ENCODE results near the gene LTBR.

The LTBR gene

DNA sequence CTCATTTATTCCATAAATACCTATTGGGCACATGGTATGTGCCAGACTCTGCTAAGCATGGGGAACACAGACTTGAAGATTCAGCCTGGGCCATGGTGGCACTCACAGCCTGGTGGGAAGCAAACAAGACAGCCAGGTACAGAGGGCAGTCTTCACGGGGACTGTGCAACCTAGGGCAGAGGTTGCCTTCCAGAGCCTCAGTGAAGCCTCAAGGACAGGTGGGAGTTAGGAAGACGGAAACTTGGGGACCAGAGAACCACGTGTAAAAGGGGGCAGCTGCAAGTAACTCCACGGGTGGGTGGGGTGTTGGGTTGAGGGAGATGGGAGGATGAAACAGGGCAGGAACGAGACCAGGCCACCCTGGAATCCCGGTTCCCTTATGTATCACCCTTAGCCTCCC lies 980 bp upstream of the LTBR start:
- Histone ChIP-seq H3K9ac (ENCODE audit: low read depth in 1 of 2, low read length in 2 of 2) (peak overlapping the region in 1 of 2 donors; percentile 98), H3K27me3 (ENCODE audit: control insufficient read depth in 2 of 2, insufficient read depth in 2 of 2, low read length in 2 of 2) (no peaks in the 10 kb centered on the region), H3K4me1 (ENCODE audit: control insufficient read depth in 2 of 2, insufficient read depth in 2 of 2, low read length in 2 of 2) (peaks cover 25 to 35% of the 10 kb centered on the region in 2 donors), H3K36me3 (ENCODE audit: control insufficient read depth in 2 of 2, insufficient read depth in 2 of 2, low read length in 2 of 2) (peaks cover 14 to 17% of the 10 kb centered on the region in 2 donors), H3K9me3 (ENCODE audit: control insufficient read depth in 2 of 2, low read length in 2 of 2) (no peaks in the 10 kb centered on the region), H3K27ac (ENCODE audit: low read depth in 2 of 2, low read length in 2 of 2) (peak overlapping the region; percentile 95), H3K4me3 (ENCODE audit: low read length in 2 of 2) (no peak overlapping the region)

DNA sequence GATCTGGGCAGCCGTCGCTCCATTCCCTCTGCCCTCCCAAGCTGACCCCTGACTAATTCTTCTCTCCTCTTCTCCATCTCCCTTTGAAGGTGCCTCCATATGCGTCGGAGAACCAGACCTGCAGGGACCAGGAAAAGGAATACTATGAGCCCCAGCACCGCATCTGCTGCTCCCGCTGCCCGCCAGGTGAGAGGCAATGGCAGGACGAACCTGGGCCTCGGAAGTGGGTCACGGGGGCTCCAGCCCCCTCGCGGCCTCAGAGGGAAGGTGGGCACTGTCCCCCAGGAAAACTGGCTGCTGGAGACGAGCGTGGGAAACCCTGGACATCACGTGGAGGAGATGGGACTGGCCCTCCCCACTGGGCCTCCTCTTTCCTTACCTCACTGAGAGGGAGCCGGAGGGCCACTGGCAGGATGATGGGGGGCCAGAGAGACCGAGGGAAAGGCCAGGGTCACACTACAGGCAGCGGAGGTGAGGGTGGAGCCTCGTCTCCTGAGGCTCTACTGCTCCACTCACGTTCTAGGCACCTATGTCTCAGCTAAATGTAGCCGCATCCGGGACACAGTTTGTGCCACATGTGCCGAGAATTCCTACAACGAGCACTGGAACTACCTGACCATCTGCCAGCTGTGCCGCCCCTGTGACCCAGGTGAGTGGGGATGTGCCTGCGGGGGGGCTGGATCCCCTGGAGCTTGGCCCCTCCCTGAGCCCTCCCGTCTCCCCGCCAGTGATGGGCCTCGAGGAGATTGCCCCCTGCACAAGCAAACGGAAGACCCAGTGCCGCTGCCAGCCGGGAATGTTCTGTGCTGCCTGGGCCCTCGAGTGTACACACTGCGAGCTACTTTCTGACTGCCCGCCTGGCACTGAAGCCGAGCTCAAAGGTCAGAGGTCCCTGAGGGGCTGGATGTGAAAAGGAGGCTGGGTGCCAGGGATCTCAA lies 806 bp downstream of the LTBR start:
- H3K36me3 ChIP-seq (ENCODE audit: control insufficient read depth in 2 of 2, insufficient read depth in 2 of 2, low read length in 2 of 2): peaks cover 20 to 26% of the 10 kb centered on the region in 2 donors
- H3K27ac ChIP-seq (ENCODE audit: low read depth in 2 of 2, low read length in 2 of 2): peak overlapping the region; percentile 95
- H3K27me3 ChIP-seq (ENCODE audit: control insufficient read depth in 2 of 2, insufficient read depth in 2 of 2, low read length in 2 of 2): no peaks in the 10 kb centered on the region
- no peaks in the 10 kb centered on the region for H3K9me3 ChIP-seq (ENCODE audit: control insufficient read depth in 2 of 2, low read length in 2 of 2)
- H3K9ac ChIP-seq (ENCODE audit: low read depth in 1 of 2, low read length in 2 of 2): peak overlapping the region; percentile 93 to 98
- H3K4me1 ChIP-seq (ENCODE audit: control insufficient read depth in 2 of 2, insufficient read depth in 2 of 2, low read length in 2 of 2): peaks cover 21 to 34% of the 10 kb centered on the region in 2 donors
- peak overlapping the region; percentile 88 to 89 for H3K4me3 ChIP-seq (ENCODE audit: low read length in 2 of 2)

DNA sequence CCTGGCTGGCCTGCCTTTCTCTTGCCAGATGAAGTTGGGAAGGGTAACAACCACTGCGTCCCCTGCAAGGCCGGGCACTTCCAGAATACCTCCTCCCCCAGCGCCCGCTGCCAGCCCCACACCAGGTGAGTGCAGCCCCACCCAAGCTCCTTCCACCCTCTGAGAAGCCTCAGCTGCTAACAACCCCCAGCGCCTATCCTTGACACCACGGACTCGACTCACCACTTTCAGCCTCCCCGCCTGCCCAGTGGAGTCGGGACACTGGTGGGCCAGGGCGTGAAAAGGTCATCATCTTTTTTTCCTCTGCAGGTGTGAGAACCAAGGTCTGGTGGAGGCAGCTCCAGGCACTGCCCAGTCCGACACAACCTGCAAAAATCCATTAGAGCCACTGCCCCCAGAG lies 2.1 kb downstream of the LTBR start:
- H3K27me3 ChIP-seq (ENCODE audit: control insufficient read depth in 2 of 2, insufficient read depth in 2 of 2, low read length in 2 of 2): no peaks in the 10 kb centered on the region
- H3K9me3 ChIP-seq (ENCODE audit: control insufficient read depth in 2 of 2, low read length in 2 of 2): no peaks in the 10 kb centered on the region
- peaks cover 33 to 47% of the 10 kb centered on the region in 2 donors for H3K4me1 ChIP-seq (ENCODE audit: control insufficient read depth in 2 of 2, insufficient read depth in 2 of 2, low read length in 2 of 2)
- no peak overlapping the region for H3K9ac ChIP-seq (ENCODE audit: low read depth in 1 of 2, low read length in 2 of 2)
- peaks cover 26 to 27% of the 10 kb centered on the region in 2 donors for H3K36me3 ChIP-seq (ENCODE audit: control insufficient read depth in 2 of 2, insufficient read depth in 2 of 2, low read length in 2 of 2)
- no peak overlapping the region for H3K4me3 ChIP-seq (ENCODE audit: low read length in 2 of 2)
- no peak overlapping the region for H3K27ac ChIP-seq (ENCODE audit: low read depth in 2 of 2, low read length in 2 of 2)

DNA sequence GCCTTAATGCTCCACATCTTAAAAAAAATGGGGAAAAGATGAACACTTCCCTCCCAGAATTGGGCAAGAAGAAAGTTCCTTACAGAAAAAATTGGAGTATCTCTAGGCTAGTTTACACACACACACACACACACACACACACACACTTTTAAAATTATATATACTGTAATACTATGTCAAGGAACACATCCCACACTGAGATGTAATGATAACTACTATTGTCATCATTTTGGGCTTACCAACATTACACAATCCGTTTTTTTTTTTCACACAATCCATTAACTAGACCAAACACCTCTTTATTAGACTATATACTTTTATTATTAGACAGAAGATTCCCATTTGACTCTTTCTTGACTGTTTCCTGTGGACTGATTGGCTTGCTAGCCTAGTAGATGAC lies 2.5 kb downstream of the LTBR start:
- Histone ChIP-seq H3K4me3 (ENCODE audit: low read length in 2 of 2) (no peak overlapping the region), H3K4me1 (ENCODE audit: control insufficient read depth in 2 of 2, insufficient read depth in 2 of 2, low read length in 2 of 2) (peaks cover 37 to 51% of the 10 kb centered on the region in 2 donors), H3K27ac (ENCODE audit: low read depth in 2 of 2, low read length in 2 of 2) (no peak overlapping the region), H3K36me3 (ENCODE audit: control insufficient read depth in 2 of 2, insufficient read depth in 2 of 2, low read length in 2 of 2) (peaks cover 28 to 30% of the 10 kb centered on the region in 2 donors), H3K27me3 (ENCODE audit: control insufficient read depth in 2 of 2, insufficient read depth in 2 of 2, low read length in 2 of 2) (no peaks in the 10 kb centered on the region), H3K9me3 (ENCODE audit: control insufficient read depth in 2 of 2, low read length in 2 of 2) (no peaks in the 10 kb centered on the region), H3K9ac (ENCODE audit: low read depth in 1 of 2, low read length in 2 of 2) (no peak overlapping the region)

DNA sequence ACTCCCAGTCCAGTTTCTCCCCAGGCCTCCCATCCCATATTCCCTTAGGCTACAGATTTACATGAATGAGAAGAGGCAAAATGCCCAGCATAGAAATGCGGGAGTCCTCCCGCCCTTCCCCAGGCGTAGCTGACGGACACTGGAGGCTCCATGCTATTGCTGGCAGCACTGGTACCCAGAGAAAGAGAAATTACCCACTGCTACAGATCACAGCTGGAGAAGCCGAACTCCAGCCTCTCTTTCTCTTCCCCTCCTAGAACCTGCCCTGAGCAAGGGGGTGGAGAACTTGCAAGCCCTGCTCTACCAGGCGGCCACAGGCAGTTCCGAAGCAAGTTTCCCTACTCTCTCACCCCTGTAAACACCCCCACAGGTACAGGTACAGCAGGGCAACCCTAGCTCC lies 3.6 kb downstream of the LTBR start:
- Histone ChIP-seq H3K36me3 (ENCODE audit: control insufficient read depth in 2 of 2, insufficient read depth in 2 of 2, low read length in 2 of 2) (peaks cover 28 to 30% of the 10 kb centered on the region in 2 donors), H3K4me1 (ENCODE audit: control insufficient read depth in 2 of 2, insufficient read depth in 2 of 2, low read length in 2 of 2) (peaks cover 48 to 62% of the 10 kb centered on the region in 2 donors), H3K4me3 (ENCODE audit: low read length in 2 of 2) (no peak overlapping the region), H3K27me3 (ENCODE audit: control insufficient read depth in 2 of 2, insufficient read depth in 2 of 2, low read length in 2 of 2) (no peaks in the 10 kb centered on the region), H3K9ac (ENCODE audit: low read depth in 1 of 2, low read length in 2 of 2) (no peak overlapping the region), H3K9me3 (ENCODE audit: control insufficient read depth in 2 of 2, low read length in 2 of 2) (no peaks in the 10 kb centered on the region), H3K27ac (ENCODE audit: low read depth in 2 of 2, low read length in 2 of 2) (no peak overlapping the region)

GRCh38 chr12:6390084-6390799 lies 6.3 kb downstream of the LTBR start:
- Histone ChIP-seq H3K27ac (ENCODE audit: low read depth in 2 of 2, low read length in 2 of 2) (peak overlapping the region; percentile 93 to 95), H3K36me3 (ENCODE audit: control insufficient read depth in 2 of 2, insufficient read depth in 2 of 2, low read length in 2 of 2) (peaks cover 28 to 30% of the 10 kb centered on the region in 2 donors), H3K9ac (ENCODE audit: low read depth in 1 of 2, low read length in 2 of 2) (peak overlapping the region in 1 of 2 donors; percentile 66), H3K4me3 (ENCODE audit: low read length in 2 of 2) (no peak overlapping the region), H3K9me3 (ENCODE audit: control insufficient read depth in 2 of 2, low read length in 2 of 2) (no peaks in the 10 kb centered on the region), H3K27me3 (ENCODE audit: control insufficient read depth in 2 of 2, insufficient read depth in 2 of 2, low read length in 2 of 2) (no peaks in the 10 kb centered on the region), H3K4me1 (ENCODE audit: control insufficient read depth in 2 of 2, insufficient read depth in 2 of 2, low read length in 2 of 2) (peaks cover 39 to 51% of the 10 kb centered on the region in 2 donors)

- Histone ChIP-seq H3K27ac (ENCODE audit: low read depth in 2 of 2, low read length in 2 of 2) (peak overlapping the region; percentile 93 to 95), H3K4me1 (ENCODE audit: control insufficient read depth in 2 of 2, insufficient read depth in 2 of 2, low read length in 2 of 2) (peaks cover 36 to 46% of the 10 kb centered on the region in 2 donors)
These were observed 7.1 kb downstream of the LTBR start for GRCh38 chr12:6391013-6391412.

GRCh38 chr12:6392504-6392903 lies 8.5 kb downstream of the LTBR start:
- Histone ChIP-seq H3K27ac (ENCODE audit: low read depth in 2 of 2, low read length in 2 of 2) (peak overlapping the region; percentile 93 to 95), H3K4me3 (ENCODE audit: low read length in 2 of 2) (peak overlapping the region in 1 of 2 donors; percentile 9), H3K36me3 (ENCODE audit: control insufficient read depth in 2 of 2, insufficient read depth in 2 of 2, low read length in 2 of 2) (peaks cover 18 to 19% of the 10 kb centered on the region in 2 donors), H3K9ac (ENCODE audit: low read depth in 1 of 2, low read length in 2 of 2) (peak overlapping the region; percentile 61 to 68), H3K27me3 (ENCODE audit: control insufficient read depth in 2 of 2, insufficient read depth in 2 of 2, low read length in 2 of 2) (no peaks in the 10 kb centered on the region), H3K4me1 (ENCODE audit: control insufficient read depth in 2 of 2, insufficient read depth in 2 of 2, low read length in 2 of 2) (peaks cover 36 to 43% of the 10 kb centered on the region in 2 donors), H3K9me3 (ENCODE audit: control insufficient read depth in 2 of 2, low read length in 2 of 2) (no peaks in the 10 kb centered on the region)

More at GRCh38 chr12:6391013-6391412, 7.1 kb downstream of the LTBR start:
- Histone ChIP-seq H3K36me3 (ENCODE audit: control insufficient read depth in 2 of 2, insufficient read depth in 2 of 2, low read length in 2 of 2) (peaks cover 28% of the 10 kb centered on the region in 2 donors), H3K9me3 (ENCODE audit: control insufficient read depth in 2 of 2, low read length in 2 of 2) (no peaks in the 10 kb centered on the region), H3K4me3 (ENCODE audit: low read length in 2 of 2) (no peak overlapping the region), H3K27me3 (ENCODE audit: control insufficient read depth in 2 of 2, insufficient read depth in 2 of 2, low read length in 2 of 2) (no peaks in the 10 kb centered on the region), H3K9ac (ENCODE audit: low read depth in 1 of 2, low read length in 2 of 2) (peak overlapping the region in 1 of 2 donors; percentile 66)

GRCh38 chr12:6393109-6393508 lies 9.1 kb downstream of the LTBR start:
- no peak overlapping the region for H3K4me3 ChIP-seq (ENCODE audit: low read length in 2 of 2)
- peak overlapping the region; percentile 93 to 95 for H3K27ac ChIP-seq (ENCODE audit: low read depth in 2 of 2, low read length in 2 of 2)
- peaks cover 36 to 43% of the 10 kb centered on the region in 2 donors for H3K4me1 ChIP-seq (ENCODE audit: control insufficient read depth in 2 of 2, insufficient read depth in 2 of 2, low read length in 2 of 2)
- peaks cover 12 to 13% of the 10 kb centered on the region in 2 donors for H3K36me3 ChIP-seq (ENCODE audit: control insufficient read depth in 2 of 2, insufficient read depth in 2 of 2, low read length in 2 of 2)
- no peaks in the 10 kb centered on the region for H3K27me3 ChIP-seq (ENCODE audit: control insufficient read depth in 2 of 2, insufficient read depth in 2 of 2, low read length in 2 of 2)
- H3K9ac ChIP-seq (ENCODE audit: low read depth in 1 of 2, low read length in 2 of 2): peak overlapping the region in 1 of 2 donors; percentile 33
- H3K9me3 ChIP-seq (ENCODE audit: control insufficient read depth in 2 of 2, low read length in 2 of 2): no peaks in the 10 kb centered on the region

- Histone ChIP-seq H3K27me3 (ENCODE audit: control insufficient read depth in 2 of 2, insufficient read depth in 2 of 2, low read length in 2 of 2) (no peaks in the 10 kb centered on the region), H3K9me3 (ENCODE audit: control insufficient read depth in 2 of 2, low read length in 2 of 2) (no peaks in the 10 kb centered on the region), H3K27ac (ENCODE audit: low read depth in 2 of 2, low read length in 2 of 2) (no peak overlapping the region), H3K4me1 (ENCODE audit: control insufficient read depth in 2 of 2, insufficient read depth in 2 of 2, low read length in 2 of 2) (peaks cover 37 to 39% of the 10 kb centered on the region in 2 donors), H3K4me3 (ENCODE audit: low read length in 2 of 2) (no peak overlapping the region), H3K36me3 (ENCODE audit: control insufficient read depth in 2 of 2, insufficient read depth in 2 of 2, low read length in 2 of 2) (peaks cover 4 to 8% of the 10 kb centered on the region in 2 donors), H3K9ac (ENCODE audit: low read depth in 1 of 2, low read length in 2 of 2) (no peak overlapping the region)
These were observed 10.4 kb downstream of the LTBR start for GRCh38 chr12:6394398-6394797.

Data from mucosa of rectum (tissue), 2 donors.